Measurements from ENCODE around the gene TSPAN18.

- TF ChIP-seq EZH2phosphoT487 (IDR thresholded peaks at IDR 0.05; ENCODE audit: borderline replicate concordance), result no peak
- TF ChIP-seq, protein P1, sequence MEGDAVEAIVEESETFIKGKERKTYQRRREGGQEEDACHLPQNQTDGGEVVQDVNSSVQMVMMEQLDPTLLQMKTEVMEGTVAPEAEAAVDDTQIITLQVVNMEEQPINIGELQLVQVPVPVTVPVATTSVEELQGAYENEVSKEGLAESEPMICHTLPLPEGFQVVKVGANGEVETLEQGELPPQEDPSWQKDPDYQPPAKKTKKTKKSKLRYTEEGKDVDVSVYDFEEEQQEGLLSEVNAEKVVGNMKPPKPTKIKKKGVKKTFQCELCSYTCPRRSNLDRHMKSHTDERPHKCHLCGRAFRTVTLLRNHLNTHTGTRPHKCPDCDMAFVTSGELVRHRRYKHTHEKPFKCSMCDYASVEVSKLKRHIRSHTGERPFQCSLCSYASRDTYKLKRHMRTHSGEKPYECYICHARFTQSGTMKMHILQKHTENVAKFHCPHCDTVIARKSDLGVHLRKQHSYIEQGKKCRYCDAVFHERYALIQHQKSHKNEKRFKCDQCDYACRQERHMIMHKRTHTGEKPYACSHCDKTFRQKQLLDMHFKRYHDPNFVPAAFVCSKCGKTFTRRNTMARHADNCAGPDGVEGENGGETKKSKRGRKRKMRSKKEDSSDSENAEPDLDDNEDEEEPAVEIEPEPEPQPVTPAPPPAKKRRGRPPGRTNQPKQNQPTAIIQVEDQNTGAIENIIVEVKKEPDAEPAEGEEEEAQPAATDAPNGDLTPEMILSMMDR (IDR thresholded peaks at IDR 0.05 in 2 of 3, conservative IDR thresholded peaks at IDR 0.05 in 1 of 3; ENCODE audit: borderline replicate concordance in 1 of 3, insufficient read depth in 1 of 3, low read depth in 2 of 3, low read length in 2 of 3), result no peak
- no peak for TF ChIP-seq SP1 (IDR thresholded peaks at IDR 0.05; ENCODE audit: low read depth)
- no peak for TF ChIP-seq EZH2 (IDR thresholded peaks at IDR 0.05)
- no peak for TF ChIP-seq POLR2AphosphoS5 (IDR thresholded peaks at IDR 0.05; ENCODE audit: low read depth, low read length)
- TF ChIP-seq REST (IDR thresholded peaks at IDR 0.05; ENCODE audit: low read depth), result no peak
- TF ChIP-seq EGR1 (IDR thresholded peaks at IDR 0.05; ENCODE audit: low read depth), result no peak
- TF ChIP-seq ELF1 (IDR thresholded peaks at IDR 0.05; ENCODE audit: borderline replicate concordance, low read depth), result no peak
- TF ChIP-seq POLR2A (IDR thresholded peaks at IDR 0.05; ENCODE audit: borderline replicate concordance, extremely low read depth, insufficient read depth, insufficient read length), result no peak
- no peak for TF ChIP-seq RAD21 (IDR thresholded peaks at IDR 0.05; ENCODE audit: low read depth)
These were observed 10.5 kb upstream of the TSPAN18 start for GRCh38 chr11:44716256-44716655.

All from HCT116 (cell line).